Psoas muscle (tissue), 8 donors: ENCODE measurements around the gene CD84. TPM values are rescaled to one million over a fixed set of nuclear protein-coding genes. Genes with fewer than 3 reads are reported as not detected.
A peak's percentile ranks its signal among the peaks of the same experiment; 100 is the strongest.

Source experiments
- ATAC-seq, 4 donors: fragments of 200-7000 bp; cut with Tn5 transposase; one replicate each; pipeline ENCODE4 v1.9.1; 2020; ENCODE audit warnings: moderate library complexity in 3 of 4, mild to moderate bottlenecking in 2 of 4
- DNase-seq, 2 donors: peaks; one replicate each; pipeline ENCODE4 v3.0.0-alpha.2; 2020
- H3K27ac ChIP-seq: fragments of 200-600 bp; one replicate; pipeline ENCODE4 v1.8.0; 2022
- H3K27me3 ChIP-seq, 3 donors: fragments of 200-600 bp in 1 of 3; one replicate each; pipeline versions ENCODE4 v1.6.1 to v1.8.0; 2013 to 2022; ENCODE audit warnings: low read length in 2 of 3, mild to moderate bottlenecking in 2 of 3, moderate library complexity in 1 of 3; ENCODE audit not compliant: insufficient read depth in 3 of 3
- H3K36me3 ChIP-seq, 2 donors: fragments of 200-600 bp in 1 of 2; one replicate each; pipeline versions ENCODE4 v1.6.1 to v1.8.0; 2013 to 2022; ENCODE audit warnings: low read depth in 1 of 2, mild to moderate bottlenecking in 1 of 2, moderate library complexity in 1 of 2; ENCODE audit not compliant: insufficient read depth in 1 of 2
- H3K4me1 ChIP-seq: fragments of 200-600 bp; one replicate; pipeline ENCODE4 v1.8.0; 2022
- H3K4me3 ChIP-seq: fragments of 200-600 bp; one replicate; pipeline ENCODE4 v1.8.0; 2022; ENCODE audit warnings: mild to moderate bottlenecking
- H3K9me3 ChIP-seq: fragments of 200-600 bp; one replicate; pipeline ENCODE4 v1.8.0; 2022
- WGBS, 3 donors: extraction: QIAGEN DNeasy Blood & Tissue Kit; methylation state at CpG; one replicate each; pipeline versions ENCODE4 v1.1.6 to v1.1.7; 2013; 5-methylcytosine and 5-hydroxymethylcytosine counted together
- intact Hi-C, 2 donors: fragments of 100-400 bp; cut with DNase I; formaldehyde crosslinking; loops; one replicate each; pipeline versions ENCODE4 v1.11.0 to v1.14.2; 2022
- polyA plus RNA-seq, 3 donors: library from polyadenylated mRNA; stranded (reverse); fragments of 200-250 nt; gene quantifications; one replicate each; pipeline ENCODE4 v1.2.3, GENCODE V29; 2013
- total RNA-seq, 4 donors: library from RNA; stranded (reverse); fragmentation: NEBNext Ultra II Directional in 2 of 4; extraction: Animal tissue kit (Norgen Biotek cat#: 25700) in 2 of 4; gene quantifications; one replicate each; pipeline versions ENCODE4 v1.2.1 to v1.2.4, GENCODE V29; 2021 to 2023
- TF ChIP-seq, protein P1 (sequence below): fragments of 200-600 bp; IDR thresholded peaks from one replicate; pipeline ENCODE4 v1.8.0; 2022; ENCODE audit warnings: antibody characterized with exemption
- donor health status: healthy with polysubstance abuse.
- donor health status: DM: no; HTN: no; CAD: no; lungs with moderate emphysema.
- donor health status: Bipolar disorder and iron deficiency.
- donor health status: healthy.
- donor health status: DM: yes; HTN: yes; CAD: no.
- donor health status: DM: no; HTN: no; CAD: no.
- donor health status: DM: no; HTN: no; CAD: no.
- donor health status: DM: yes; HTN: yes; CAD: no.

CD84 gene
- total and polyA plus RNA-seq, 7 donors = 0.04 to 2.6 (median 0.75) TPM

DNA sequence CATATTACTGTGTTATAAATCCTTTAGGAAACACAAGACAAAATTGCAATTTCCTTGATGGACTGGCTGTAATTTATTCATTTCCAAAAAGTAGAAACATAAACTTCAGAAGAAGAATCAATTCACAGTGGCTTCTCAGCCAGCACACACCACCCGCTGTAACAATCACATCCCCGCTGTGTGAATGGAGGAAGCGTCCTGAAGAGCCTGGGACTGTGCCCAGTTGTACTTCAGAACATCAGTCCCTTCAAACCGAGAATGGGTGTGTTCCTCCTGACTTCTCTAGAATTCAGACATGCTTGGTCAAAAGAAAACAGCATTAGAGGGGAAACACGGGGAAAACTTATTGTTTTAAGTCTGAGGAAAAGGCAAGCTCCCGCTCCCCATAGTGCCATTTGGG lies 28.8 kb upstream of the CD84 start:
- H3K27me3 ChIP-seq = peaks cover 0 to 4% (median 2%) of the 10 kb centered on the region in 3 donors
- peaks cover 3% of the 10 kb centered on the region for H3K9me3 ChIP-seq
- H3K36me3 ChIP-seq = no peaks in the 10 kb centered on the region
- TF ChIP-seq, protein P1, sequence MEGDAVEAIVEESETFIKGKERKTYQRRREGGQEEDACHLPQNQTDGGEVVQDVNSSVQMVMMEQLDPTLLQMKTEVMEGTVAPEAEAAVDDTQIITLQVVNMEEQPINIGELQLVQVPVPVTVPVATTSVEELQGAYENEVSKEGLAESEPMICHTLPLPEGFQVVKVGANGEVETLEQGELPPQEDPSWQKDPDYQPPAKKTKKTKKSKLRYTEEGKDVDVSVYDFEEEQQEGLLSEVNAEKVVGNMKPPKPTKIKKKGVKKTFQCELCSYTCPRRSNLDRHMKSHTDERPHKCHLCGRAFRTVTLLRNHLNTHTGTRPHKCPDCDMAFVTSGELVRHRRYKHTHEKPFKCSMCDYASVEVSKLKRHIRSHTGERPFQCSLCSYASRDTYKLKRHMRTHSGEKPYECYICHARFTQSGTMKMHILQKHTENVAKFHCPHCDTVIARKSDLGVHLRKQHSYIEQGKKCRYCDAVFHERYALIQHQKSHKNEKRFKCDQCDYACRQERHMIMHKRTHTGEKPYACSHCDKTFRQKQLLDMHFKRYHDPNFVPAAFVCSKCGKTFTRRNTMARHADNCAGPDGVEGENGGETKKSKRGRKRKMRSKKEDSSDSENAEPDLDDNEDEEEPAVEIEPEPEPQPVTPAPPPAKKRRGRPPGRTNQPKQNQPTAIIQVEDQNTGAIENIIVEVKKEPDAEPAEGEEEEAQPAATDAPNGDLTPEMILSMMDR = no peak
- H3K4me3 ChIP-seq = no peak overlapping the region
- intact Hi-C loops = loop anchor here in 1 of 2 donors (10.0 kb wide), 1 partner anchor 183 kb away; no protein-coding TSS in a partner anchor
- ATAC-seq (no peak), DNase-seq (no peak)
- H3K27ac ChIP-seq = no peak overlapping the region
- 66 to 74% (median 68%) methylated on average over 6 of the region's 6 CpGs for WGBS, 3 donors
- no peaks in the 10 kb centered on the region for H3K4me1 ChIP-seq

DNA sequence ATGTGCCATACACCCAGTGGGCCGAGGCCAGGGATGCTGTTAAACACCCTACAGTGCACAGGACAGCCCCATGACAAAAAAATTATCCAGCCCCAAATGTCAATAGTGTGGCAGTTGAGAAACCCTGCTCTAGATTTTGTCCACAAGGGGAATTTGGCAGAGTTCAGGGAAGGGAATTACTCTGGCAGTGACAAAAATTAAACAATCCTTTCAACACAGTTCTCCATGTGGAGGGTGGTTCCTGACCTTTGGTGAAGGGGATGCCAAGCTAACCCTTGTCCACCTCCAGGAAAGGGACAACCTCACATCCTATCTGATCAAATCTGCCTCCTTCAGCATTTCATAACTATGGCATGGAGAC lies 28.4 kb upstream of the CD84 start:
- DNase-seq (no peak), ATAC-seq (no peak)
- H3K27ac ChIP-seq = no peak overlapping the region
- H3K27me3 ChIP-seq = peaks cover 0 to 4% (median 2%) of the 10 kb centered on the region in 3 donors
- H3K9me3 ChIP-seq = peaks cover 3% of the 10 kb centered on the region
- no peaks in the 10 kb centered on the region for H3K4me1 ChIP-seq
- H3K36me3 ChIP-seq = no peaks in the 10 kb centered on the region
- TF ChIP-seq, protein P1 = no peak
- WGBS, 3 donors = 59 to 83% (median 73%) methylated on average over 1 of the region's 1 CpG
- H3K4me3 ChIP-seq = no peak overlapping the region
- intact Hi-C loops = loop anchor here (2.0 to 10.0 kb wide), 2 partner anchors 179 to 183 kb away; no protein-coding TSS in a partner anchor

DNA sequence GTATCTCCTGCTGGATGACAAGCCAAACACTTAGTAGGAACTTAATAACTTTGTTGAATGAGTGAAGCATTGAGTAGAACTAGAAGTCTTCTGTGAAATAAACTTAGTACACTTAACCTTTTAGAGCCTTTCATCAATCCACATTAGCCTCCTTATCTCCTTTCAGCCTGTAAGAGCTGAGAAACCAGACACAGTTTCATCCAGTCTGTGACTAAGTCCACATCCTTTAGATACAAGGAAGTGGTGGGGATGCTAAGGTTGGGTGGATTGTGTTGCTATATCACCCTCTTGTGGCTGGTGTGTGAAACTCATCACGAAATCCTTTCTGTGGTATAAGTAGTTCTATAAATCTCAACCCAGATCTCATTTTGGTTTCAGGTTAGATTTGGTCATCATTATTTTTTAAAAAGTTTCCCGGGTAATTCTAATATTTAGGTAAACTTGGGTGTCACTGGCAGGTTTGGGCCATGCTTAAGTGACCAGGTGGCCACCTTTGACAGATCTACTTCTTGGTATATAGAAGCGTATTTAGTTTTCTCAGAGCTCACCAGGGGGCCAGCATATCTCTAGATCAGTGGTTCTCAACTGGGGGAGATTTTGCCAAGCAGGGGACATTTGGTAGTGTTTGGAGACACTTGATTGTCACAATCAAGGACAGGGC lies 27.8 kb upstream of the CD84 start:
- DNase-seq (no peak), ATAC-seq (peak in 1 of 4 donors; percentile 40)
- Histone ChIP-seq H3K9me3 (peaks cover 3% of the 10 kb centered on the region), H3K27me3 (peaks cover 0 to 4% (median 0%) of the 10 kb centered on the region in 3 donors), H3K4me3 (no peak overlapping the region), H3K27ac (no peak overlapping the region), H3K36me3 (no peaks in the 10 kb centered on the region), H3K4me1 (no peaks in the 10 kb centered on the region)
- intact Hi-C loops = loop anchor here (2.0 to 10.0 kb wide), 2 partner anchors 178 to 182 kb away; no protein-coding TSS in a partner anchor
- 31 to 36% (median 33%) methylated on average over 3 of the region's 3 CpGs for WGBS, 3 donors
- TF ChIP-seq, protein P1 = peak; percentile 46

DNA sequence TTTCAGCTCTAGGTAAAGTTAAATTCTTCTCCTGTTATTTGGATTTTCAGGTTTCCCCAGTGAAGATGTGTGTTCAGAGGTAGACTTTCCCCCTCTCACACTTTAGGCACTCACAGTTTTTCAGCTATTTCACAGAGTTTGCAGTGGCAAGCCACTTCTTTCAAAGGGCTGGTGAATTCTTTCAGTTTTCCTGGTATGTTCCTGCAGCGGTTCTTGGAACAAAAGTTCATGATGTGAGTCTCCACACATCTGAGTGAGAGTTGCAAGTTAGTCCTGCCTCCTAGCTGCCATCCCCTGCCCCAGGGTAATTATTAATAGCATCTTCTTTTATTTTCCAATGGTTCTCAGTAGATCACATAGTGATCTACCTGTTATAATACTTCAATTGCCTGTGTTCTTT lies 27.3 kb upstream of the CD84 start:
- intact Hi-C loops = loop anchor here (2.0 to 10.0 kb wide), 2 partner anchors 178 to 182 kb away; no protein-coding TSS in a partner anchor
- ATAC-seq (no peak), DNase-seq (no peak)
- Histone ChIP-seq H3K4me3 (no peak overlapping the region), H3K9me3 (peaks cover 3% of the 10 kb centered on the region), H3K27ac (no peak overlapping the region), H3K4me1 (no peaks in the 10 kb centered on the region), H3K27me3 (peaks cover 0 to 3% (median 0%) of the 10 kb centered on the region in 3 donors), H3K36me3 (no peaks in the 10 kb centered on the region)
- 66 to 67% (median 67%) methylated on average over 1 of the region's 1 CpG for WGBS, 3 donors
- TF ChIP-seq, protein P1 = no peak
